GM12875 (cell line): ENCODE measurements around the gene MOGAT2.

ENCODE experiments used
- H3K4me3 ChIP-seq: one replicate; pipeline ENCODE4 v1.5.1; 2011; ENCODE audit warnings: low read depth, low read length, control low read depth
- CTCF ChIP-seq: IDR thresholded peaks from 2 replicates; pipeline ENCODE4 v1.5.1; 2011; ENCODE audit warnings: low read depth, mild to moderate bottlenecking, control low read depth, inconsistent platforms, low read length, moderate library complexity, borderline replicate concordance; ENCODE audit not compliant: insufficient read depth

The MOGAT2 gene

GRCh38 chr11:75776546-75776945, 58.9 kb downstream of the MOGAT2 start:
- H3K4me3 ChIP-seq: no peak overlapping the region
- TF ChIP-seq CTCF: no peak

DNA sequence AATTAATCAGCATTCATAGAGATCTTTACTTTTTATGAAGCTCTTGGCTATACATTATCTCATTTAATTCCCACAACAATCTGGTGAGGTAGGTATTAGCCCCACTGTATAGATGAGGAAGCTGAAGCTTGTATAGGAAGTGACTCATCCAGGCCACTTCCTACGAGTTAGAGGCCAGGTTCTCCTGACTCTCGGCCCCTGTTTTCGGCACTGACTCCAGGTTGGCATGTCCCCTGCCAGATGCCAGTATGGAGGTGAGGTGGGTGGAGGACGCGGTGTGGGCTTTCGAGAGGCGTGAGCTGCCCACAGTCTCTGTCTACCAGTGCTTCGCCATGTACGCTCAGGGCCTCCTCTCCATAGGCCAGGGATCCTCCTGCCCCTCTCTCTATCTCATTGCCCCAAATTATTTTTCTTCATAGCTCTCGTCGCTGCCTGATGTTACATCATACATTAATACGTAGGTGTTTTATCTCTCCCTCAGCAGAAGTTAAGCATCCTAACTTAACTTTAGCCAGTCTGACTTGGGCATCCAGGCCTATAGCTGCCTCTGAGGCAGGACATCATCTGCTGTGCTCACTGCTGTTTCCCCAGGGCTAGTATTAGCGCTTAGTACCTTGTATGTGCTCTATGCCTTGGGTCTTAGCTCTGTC, 59.9 kb downstream of the MOGAT2 start:
- no peak overlapping the region for H3K4me3 ChIP-seq
- no peak for TF ChIP-seq CTCF

DNA sequence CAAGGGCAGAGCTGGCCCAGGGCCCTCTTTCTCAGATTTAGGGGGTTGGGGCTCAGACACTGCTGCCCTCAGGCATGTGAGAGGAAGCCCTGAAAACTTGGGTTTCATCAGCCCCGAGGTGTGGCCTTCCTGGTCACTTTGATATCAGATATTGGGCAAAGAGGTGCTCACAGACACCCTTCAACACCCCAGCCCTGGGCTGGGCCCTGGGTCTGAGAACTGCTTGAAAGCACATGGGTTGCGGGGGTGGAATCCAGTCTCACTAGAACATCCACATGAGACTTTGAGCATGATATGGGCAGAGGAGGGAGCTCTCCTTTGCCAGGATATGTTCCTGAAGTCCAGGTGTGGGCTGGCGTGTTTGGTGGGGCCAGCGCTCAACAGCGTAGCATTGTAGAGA, 61.3 kb downstream of the MOGAT2 start:
- H3K4me3 ChIP-seq: no peak overlapping the region
- no peak for TF ChIP-seq CTCF

DNA sequence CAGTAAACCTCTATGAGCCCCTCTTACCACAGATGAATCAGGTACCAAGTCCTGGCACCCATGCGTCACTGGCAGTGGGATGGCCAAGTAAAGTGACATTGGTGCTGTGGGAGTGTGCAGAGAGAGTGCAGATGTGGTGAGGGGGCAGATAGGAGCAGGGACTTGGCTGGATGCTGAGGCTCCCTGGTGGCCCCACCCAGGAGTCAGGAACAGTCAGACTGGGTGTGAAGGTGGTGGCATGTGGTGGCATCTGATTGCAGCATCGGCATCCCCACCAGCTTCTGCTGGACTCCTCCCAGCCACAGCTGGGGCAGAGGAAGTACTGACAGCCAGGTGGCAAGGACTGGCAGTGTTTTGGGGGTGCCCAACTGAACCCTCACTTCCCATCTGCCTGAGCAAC, 62.3 kb downstream of the MOGAT2 start:
- H3K4me3 ChIP-seq: no peak overlapping the region
- no peak for TF ChIP-seq CTCF

DNA sequence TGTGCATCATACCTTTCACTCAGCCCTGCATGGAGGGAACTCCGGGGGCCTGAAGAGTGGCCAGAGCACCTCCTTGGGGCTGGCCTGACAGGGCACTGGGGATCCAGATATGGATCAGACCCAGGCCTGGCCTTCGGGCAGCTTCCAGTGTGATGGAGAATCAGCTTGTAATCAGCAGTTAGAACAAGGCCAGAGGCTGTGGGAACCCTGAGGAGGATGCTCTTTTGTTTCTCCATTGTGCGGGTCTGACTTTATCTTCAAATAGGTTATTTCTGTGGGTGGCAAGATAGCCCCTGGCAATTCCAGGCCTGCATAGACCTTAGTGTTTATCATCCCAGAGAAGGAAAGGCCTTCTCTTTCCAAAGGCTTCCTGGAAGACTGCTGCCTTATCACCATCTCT, 63.2 kb downstream of the MOGAT2 start:
- no peak for TF ChIP-seq CTCF
- H3K4me3 ChIP-seq: no peak overlapping the region

GRCh38 chr11:75781296-75781695, 63.7 kb downstream of the MOGAT2 start:
- no peak for TF ChIP-seq CTCF
- no peak overlapping the region for H3K4me3 ChIP-seq

DNA sequence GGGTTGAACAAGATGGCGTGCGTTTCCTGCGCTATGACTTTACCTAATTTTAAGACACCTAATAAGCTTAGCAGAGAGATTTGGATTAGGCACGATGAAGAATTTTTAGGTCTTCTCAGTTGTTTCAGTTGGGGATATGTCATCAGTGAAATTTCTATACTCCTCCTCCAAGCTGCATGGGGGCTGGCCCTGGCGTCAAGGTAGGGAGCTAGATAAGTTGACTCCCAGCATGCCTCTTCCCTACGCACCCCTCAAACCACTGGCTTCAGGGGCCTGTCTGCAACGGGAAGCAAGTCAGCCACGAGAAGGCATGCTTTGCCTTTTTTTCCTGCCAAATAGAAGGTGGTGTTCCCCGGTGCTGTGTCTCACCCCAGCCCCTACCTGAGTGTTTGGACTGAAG, 64.2 kb downstream of the MOGAT2 start:
- no peak overlapping the region for H3K4me3 ChIP-seq
- no peak for TF ChIP-seq CTCF
